ENCODE data around the gene TBX5. TPM values are rescaled to one million over a fixed set of nuclear protein-coding genes. Genes with fewer than 3 reads are reported as not detected.
"Not testable (repeated sequence)": the region's sequence is repeated elsewhere in the genome, so short reads cannot be mapped to it uniquely, and the experiment has no call there.

The TBX5 gene
- total RNA-seq, 2 experiments from 2014 or later, result not detected

DNA sequence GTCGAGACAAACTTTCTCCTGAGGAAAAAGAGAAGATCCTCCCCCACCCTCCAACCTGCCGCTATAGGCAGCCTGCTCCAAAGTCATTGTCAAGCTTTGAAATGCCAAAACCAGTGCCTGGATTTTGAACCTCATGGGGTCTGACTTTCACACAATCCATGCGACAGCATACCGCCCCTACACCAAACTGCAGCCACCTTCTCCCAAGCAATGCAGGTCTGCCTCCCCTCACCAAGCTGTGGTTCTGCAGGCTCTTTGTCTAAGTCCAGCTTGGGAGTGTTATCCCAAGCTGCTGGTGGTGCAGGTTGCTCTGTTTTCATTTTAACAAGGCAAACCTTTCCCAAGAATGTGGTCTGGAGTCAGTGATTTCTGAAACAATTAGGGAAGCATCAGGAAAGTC is 12.4 kb downstream of the TBX5 start:
- ChIA-PET POLR2A (no interaction called here), CTCF (no interaction called here)

- CTCF ChIA-PET, result no interaction called here
- POLR2A ChIA-PET, result no interaction called here
Measured at GRCh38 chr12:114392909-114393308, 13.0 kb downstream of the TBX5 start.

GRCh38 chr12:114391088-114391487 is 14.9 kb downstream of the TBX5 start:
- POLR2A ChIA-PET, result no interaction called here
- CTCF ChIA-PET, result no interaction called here

DNA sequence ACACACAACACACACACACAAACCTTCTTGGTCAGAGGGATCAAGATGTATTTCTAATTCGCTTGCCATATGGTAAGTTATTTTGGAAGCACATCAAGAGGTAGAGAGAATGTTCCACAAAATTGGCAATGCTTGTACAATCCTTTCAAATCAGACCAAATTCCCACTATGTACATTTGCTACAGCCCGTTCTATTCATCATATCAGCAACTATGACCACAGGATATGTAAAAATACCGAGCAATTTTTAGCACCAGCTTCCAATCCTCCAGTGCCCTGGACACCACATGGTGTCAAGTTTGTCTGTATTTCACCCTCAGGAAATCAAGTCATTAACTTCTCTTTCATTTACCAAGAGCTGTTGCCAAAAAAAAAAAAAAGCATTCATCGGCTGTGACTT is 21.2 kb downstream of the TBX5 start:
- POLR2A ChIA-PET, result no interaction called here
- CTCF ChIA-PET, result interaction anchor here (0.7 kb wide), 1 partner anchor 218 kb away, joined by 3 read pairs; no protein-coding TSS in a partner anchor

GRCh38 chr12:114381177-114381576 is 24.8 kb downstream of the TBX5 start:
- POLR2A ChIA-PET, result no interaction called here
- CTCF ChIA-PET, result no interaction called here

DNA sequence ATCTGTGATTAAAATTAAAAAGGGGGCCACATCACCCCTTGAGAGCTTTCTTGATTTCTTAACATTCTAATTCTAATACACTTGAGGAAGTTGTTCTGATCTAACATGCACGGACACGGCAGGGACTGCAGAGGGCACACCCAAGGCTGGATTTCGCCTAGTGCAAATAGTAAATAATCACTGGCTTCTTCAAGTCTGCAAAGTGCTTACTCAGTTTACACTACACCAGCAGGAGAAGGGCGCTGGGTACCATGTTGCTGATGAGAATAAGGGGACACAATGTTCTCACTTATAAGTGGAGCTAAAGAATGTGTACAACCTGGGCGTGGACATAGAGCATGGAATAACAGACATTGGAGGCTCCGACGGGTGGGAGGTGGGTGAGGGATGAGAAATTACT is 34.2 kb downstream of the TBX5 start:
- POLR2A ChIA-PET, result no interaction called here
- CTCF ChIA-PET, result no interaction called here

DNA sequence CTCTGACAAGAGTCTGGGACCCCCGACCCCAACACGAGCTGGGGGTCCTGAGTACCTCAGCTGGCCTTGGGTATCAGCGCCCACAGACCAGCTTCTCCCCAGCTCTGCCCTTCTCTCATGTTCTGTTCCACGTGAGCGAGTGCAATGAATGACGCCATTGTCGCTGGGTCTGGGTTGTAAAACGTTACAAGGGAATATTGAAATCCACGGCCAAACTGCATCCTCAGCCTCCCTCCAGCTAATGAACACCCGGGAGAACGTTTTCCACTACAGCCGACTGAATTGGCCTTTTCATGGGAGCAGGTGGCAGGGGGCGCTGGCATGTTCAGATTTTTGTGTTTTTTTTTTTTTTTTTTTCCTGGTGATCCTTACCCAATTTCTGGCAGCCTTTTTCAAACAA is 34.7 kb downstream of the TBX5 start:
- CTCF ChIA-PET, result no interaction called here
- POLR2A ChIA-PET, result no interaction called here

GRCh38 chr12:114368685-114369452 is 37.1 kb downstream of the TBX5 start:
- ChIA-PET POLR2A (no interaction called here), CTCF (no interaction called here)

DNA sequence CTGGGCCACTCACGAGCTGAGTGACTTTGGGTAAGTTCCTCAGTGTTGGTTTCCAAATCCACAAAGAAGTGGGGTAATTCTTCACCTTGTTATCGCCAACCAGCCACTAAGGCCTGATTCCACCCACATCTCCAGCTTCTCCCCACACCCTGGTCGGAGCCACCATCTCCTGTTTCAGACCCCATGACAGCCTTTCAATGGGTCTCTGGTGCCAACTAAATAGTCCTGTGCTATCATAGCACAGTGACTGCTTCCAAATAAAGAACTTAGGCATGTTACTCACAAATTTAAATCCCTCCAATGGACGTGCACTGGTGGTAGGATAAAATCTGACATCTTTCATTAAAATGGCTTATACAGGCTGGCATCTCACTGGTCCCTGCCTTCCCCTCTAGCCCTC is 44.0 kb downstream of the TBX5 start:
- ChIA-PET POLR2A (no interaction called here), CTCF (no interaction called here)

DNA sequence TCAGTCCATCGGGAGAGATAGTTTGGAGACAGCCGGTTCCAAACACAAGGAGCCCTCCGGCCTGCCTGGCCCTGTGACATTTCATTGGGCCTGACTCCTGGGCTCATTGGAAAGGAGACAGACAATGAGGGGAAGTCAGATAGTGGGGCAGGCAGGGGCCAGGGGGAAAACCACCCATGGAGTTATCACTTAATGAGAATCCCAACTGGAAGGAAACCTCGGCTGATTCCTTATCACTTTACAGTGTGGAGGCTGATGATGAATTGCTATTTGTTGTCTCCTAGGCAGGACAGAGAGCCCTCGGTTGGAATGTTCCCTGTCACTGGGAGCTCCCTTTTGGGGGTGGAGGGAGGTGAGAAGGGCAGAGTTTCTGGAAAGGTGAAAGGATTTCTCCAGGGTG is 44.4 kb downstream of the TBX5 start:
- ChIA-PET POLR2A (no interaction called here), CTCF (interaction anchor here (0.6 kb wide), 1 partner anchor 532 kb away, joined by 3 read pairs; no protein-coding TSS in a partner anchor)

DNA sequence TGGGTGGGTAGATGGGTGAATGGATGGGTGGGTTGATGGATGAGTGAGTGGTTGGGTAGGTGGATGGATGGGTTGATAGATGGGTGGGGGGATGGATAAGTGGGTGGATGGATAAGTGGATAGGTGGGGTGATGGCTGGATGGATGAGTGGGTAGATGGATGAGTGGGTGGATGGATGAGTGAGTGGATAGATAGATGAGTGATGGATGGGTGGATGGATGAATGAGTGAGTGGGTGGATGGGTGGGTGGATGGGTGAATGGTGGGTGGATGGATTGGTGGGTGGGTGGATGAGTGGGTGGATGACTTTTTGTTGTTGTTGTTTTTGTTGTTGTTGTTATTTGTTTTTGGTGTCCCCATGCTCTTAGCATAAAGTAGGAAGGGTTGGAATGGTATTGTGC is 45.5 kb downstream of the TBX5 start:
- ChIA-PET POLR2A (no interaction called here), CTCF (no interaction called here)

GRCh38 chr12:114355389-114356088 is 50.4 kb downstream of the TBX5 start:
- ChIA-PET CTCF (no interaction called here), POLR2A (no interaction called here)

GRCh38 chr12:114349239-114349638 is 56.7 kb downstream of the TBX5 start:
- POLR2A ChIA-PET, CTCF ChIA-PET: not testable (repeated sequence)

DNA sequence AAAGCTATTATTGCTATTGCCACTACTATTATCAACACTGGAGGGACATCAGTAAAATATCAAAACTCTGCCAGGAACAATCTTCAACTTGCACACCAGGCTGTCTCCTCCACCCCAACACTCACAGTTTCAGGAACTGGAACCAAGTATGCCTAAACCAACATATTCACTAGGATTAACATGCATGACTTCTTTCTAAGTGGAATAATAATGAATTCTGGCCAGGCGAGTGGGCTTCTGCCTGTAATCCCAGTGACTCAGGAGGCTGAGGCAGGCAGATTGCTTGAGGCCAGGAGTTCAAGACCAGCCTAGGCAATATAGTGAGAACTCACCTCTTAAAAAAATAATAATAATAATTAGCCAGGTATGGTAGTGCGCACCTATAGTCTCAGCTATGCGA is 58.1 kb downstream of the TBX5 start:
- POLR2A ChIA-PET, result no interaction called here

GRCh38 chr12:114344831-114345230 is 61.1 kb downstream of the TBX5 start:
- ChIA-PET CTCF (no interaction called here), POLR2A (no interaction called here)

More for the DNA sequence above, 58.1 kb downstream of the TBX5 start:
- CTCF ChIA-PET, result no interaction called here

DNA sequence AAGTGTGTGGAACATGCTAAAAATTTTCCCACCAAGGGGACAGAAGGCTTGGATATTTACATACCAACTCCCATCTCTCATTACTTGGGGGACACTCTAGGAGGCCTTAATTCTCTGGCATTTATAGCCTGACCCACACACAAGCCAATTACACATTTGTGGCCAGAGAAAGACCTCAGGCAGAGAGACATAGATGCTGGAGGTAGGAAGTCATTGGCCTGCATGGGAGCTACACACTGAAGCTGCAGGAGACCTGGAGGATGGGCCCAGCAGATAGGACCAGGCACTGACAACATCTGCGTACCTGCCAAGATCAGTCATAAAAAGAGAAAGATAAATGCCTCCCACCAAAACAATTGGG is 61.7 kb downstream of the TBX5 start:
- ChIA-PET CTCF (no interaction called here), POLR2A (no interaction called here)

GRCh38 chr12:114343585-114344302 is 62.2 kb downstream of the TBX5 start:
- ChIA-PET POLR2A (no interaction called here), CTCF (no interaction called here)

DNA sequence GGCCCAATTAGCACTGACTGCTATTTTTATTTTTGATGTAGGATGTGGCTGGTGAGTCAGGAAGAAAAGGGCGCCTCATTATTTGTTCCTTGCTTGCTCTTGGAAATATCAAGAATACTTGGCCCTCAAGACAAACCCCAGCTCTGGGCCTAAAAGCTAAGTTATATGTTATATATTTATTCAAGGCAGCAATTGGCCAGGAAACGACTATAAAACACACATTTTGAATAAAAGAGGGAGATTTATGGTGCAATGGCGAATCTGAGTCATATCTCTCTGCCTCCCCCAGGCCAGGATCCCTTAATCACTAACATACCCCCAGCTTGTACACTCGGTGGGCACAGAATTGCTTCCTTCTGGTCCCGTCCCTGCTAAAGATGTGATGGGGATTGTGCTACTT is 63.3 kb downstream of the TBX5 start:
- ChIA-PET POLR2A (no interaction called here), CTCF (no interaction called here)

GRCh38 chr12:114341635-114342034 is 64.3 kb downstream of the TBX5 start:
- CTCF ChIA-PET, result no interaction called here
- POLR2A ChIA-PET, result no interaction called here

GRCh38 chr12:114340231-114340630 is 65.7 kb downstream of the TBX5 start:
- ChIA-PET CTCF (no interaction called here), POLR2A (no interaction called here)

DNA sequence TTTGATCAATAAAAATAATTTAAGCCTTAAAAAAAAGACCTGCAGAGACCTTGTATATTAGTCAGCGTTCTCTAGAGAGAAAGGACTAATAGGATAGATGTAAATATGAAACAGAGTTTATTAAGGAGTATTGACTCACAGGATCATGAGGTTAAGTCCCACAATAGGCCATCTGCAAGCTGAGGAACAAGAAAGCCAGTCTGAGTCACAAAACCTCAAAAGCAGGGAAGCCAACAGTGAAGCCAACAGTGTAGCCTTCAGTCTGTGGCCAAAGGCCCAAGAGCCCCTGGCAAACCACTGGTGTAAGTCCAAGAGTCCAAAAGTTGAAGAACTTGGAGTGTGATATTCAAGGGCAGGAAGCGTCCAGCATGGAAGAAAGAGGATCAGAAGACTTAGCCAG is 66.3 kb downstream of the TBX5 start:
- POLR2A ChIA-PET, result no interaction called here

More for the DNA sequence above, 66.3 kb downstream of the TBX5 start:
- CTCF ChIA-PET, result no interaction called here

Measured in activated CD8-positive, alpha-beta memory T cell treated with anti-CD3 and anti-CD28 coated beads for 36 hours (primary cell).